NB4 (cell line): ENCODE results near the gene GNA12.
"Not testable (repeated sequence)": the region's sequence is repeated elsewhere in the genome, so short reads cannot be mapped to it uniquely, and the experiment has no call there.

Source experiments
- DNase-seq: peaks from one replicate; pipeline ENCODE4 v3.0.0; 2010; ENCODE audit warnings: low read depth
- H3K4me3 ChIP-seq: one replicate; pipeline ENCODE4 v1.5.1; 2011; ENCODE audit warnings: mild to moderate bottlenecking, low read depth, low read length, moderate library complexity
- MYC ChIP-seq: IDR thresholded peaks from 2 replicates; pipeline ENCODE4 v1.6.1; 2011; ENCODE audit warnings: low read depth, low read length
- POLR2A ChIP-seq: IDR thresholded peaks from 2 replicates; pipeline ENCODE4 v1.6.1; 2011; ENCODE audit warnings: mild to moderate bottlenecking; ENCODE audit not compliant: insufficient read length; ENCODE audit errors: extremely low read depth
- TF ChIP-seq, protein P1 (sequence below): IDR thresholded peaks from 2 replicates; pipeline ENCODE4 v1.6.1; 2011; ENCODE audit warnings: low read depth, low read length
- TF ChIP-seq, protein P2 (sequence below): IDR thresholded peaks from one replicate; pipeline ENCODE4 v1.5.1; 2012; ENCODE audit warnings: low read depth, low read length

The GNA12 gene

DNA sequence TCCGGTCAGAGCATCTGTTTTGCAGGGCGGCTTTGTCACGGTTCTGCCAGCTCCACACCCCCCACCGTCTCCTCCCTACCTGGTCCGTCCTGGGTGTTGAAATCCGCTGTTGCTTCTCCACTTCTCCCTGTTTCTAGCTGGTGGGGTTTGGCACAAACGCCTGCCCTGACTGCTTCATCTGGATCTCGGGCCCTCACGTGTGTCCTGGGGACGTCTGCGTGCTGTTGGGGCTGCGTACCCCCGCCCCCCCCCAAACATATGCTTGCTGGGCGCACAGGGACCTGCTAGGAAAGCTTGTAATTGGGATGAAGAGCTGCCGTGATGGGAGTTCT is 144.9 kb downstream of the GNA12 start:
- peak overlapping the region; percentile 23 for H3K4me3 ChIP-seq
- TF ChIP-seq, protein P1, sequence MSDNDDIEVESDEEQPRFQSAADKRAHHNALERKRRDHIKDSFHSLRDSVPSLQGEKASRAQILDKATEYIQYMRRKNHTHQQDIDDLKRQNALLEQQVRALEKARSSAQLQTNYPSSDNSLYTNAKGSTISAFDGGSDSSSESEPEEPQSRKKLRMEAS: no peak
- peak; percentile 17; the same call in 1 of the 2 replicates for TF ChIP-seq MYC
- TF ChIP-seq POLR2A: no peak
- TF ChIP-seq, protein P2, sequence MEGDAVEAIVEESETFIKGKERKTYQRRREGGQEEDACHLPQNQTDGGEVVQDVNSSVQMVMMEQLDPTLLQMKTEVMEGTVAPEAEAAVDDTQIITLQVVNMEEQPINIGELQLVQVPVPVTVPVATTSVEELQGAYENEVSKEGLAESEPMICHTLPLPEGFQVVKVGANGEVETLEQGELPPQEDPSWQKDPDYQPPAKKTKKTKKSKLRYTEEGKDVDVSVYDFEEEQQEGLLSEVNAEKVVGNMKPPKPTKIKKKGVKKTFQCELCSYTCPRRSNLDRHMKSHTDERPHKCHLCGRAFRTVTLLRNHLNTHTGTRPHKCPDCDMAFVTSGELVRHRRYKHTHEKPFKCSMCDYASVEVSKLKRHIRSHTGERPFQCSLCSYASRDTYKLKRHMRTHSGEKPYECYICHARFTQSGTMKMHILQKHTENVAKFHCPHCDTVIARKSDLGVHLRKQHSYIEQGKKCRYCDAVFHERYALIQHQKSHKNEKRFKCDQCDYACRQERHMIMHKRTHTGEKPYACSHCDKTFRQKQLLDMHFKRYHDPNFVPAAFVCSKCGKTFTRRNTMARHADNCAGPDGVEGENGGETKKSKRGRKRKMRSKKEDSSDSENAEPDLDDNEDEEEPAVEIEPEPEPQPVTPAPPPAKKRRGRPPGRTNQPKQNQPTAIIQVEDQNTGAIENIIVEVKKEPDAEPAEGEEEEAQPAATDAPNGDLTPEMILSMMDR: no peak
- DNase-seq: no peak

DNA sequence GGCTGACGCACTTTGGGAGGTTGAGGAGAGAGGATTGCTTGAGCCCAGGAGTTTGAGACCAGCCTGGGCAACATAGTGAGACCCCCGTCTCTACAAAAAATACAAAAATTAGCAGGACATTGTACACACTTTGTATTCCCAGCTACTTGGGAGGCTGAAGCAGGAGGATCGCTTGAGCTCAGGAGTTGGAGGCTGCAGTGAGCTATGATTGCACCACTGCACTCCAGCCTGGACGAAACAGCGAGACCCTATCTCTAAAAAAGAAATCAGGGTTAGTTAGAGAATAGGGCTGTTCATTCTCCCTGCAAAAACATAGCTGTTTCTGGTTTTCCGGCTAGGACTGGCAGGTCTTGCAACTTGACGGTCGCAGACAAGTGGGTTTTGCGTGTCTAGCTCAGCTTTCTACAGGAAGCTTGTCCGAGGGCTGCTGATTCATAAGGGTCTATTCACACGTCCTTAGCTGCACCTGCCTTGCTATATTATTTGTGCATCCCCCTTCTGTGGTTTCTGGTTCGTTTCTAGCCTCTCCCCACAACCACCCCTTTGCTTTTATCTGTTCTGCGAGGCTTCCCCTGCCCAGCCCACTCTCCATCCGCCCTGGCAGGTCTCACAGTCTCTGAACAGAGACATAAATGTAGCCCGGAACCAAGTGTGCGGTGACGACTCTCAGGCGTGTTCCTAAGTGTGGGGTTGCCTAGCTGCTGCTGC is 145.4 kb downstream of the GNA12 start:
- TF ChIP-seq, protein P1: peak; percentile 70
- TF ChIP-seq MYC: no peak; the same call in 1 of the 2 replicates
- no peak for TF ChIP-seq POLR2A
- H3K4me3 ChIP-seq: no peak overlapping the region
- peak; percentile 98 for DNase-seq

DNA sequence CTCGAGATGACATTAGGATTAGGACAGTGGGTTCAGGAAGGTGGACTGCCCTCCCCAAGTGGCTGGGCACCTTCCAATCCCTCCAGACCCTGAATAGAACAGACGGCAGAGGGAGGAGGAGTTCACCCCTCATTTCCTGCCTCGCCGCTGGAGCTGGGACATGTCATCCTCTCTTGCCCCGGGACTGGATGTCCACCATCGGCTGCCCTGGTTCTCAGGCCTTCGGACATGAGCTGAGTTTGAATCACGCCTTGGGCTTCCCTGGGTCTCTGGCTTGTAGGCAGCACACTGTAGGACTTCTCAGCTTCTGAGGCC is 150.0 kb downstream of the GNA12 start:
- DNase-seq, H3K4me3 ChIP-seq: not testable (repeated sequence)

DNA sequence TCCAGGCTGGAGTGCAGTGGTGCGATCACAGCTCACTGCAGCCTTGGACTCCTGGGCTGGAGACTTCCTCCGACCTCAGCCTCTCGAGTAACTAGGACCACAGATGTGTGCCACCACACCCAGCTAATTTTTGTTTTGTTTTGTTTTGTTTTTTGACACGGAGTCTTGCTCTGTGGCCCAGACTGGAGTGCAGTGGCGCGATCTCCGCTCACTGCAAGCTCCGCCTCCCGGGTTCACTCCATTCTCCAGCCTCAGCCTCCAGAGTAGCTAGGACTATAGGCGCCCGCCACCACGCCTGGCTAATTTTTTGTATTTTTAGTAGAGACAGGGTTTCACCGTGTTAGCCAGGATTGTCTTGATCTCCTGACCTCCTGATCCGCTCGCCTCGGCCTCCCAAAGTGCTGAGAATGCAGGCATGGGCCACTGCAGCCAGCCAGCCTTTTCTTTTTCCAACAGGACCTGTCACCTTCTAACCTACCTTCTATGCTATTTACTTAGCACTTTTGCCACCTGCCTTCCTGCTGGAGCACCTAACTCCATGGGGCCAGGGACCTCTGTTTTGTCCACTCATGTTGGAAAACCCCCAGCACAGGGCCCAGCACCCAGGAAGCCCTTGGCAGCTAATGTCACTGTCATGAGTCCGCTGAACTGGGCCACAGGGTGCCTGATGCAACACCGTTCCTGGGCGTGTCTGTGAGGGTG is 150.5 kb downstream of the GNA12 start:
- not testable (repeated sequence) for H3K4me3 ChIP-seq, DNase-seq

DNA sequence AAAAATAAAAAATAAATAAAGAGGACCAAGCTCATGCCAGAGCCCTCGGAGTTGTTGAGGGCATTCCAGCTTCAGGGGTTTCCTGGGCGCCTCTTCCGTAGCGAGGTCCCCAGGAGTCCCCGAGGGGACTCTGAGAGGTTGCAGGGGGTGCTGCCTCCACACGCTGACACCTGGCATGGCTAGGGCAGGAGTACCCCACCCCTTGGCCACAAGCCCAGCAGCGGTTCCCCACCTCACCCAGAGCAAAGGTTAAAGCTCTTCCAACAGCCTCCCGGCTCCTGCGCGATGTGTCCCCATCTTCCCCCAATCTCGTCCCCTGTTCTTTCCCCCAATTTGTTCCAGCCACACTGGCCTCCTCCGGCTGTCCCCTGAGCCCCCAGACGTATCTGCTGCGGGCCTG is 151.6 kb downstream of the GNA12 start:
- H3K4me3 ChIP-seq: no peak overlapping the region
- no peak for DNase-seq
- TF ChIP-seq, protein P1: no peak
- no peak for TF ChIP-seq POLR2A
- no peak for TF ChIP-seq MYC
- TF ChIP-seq, protein P2: no peak

DNA sequence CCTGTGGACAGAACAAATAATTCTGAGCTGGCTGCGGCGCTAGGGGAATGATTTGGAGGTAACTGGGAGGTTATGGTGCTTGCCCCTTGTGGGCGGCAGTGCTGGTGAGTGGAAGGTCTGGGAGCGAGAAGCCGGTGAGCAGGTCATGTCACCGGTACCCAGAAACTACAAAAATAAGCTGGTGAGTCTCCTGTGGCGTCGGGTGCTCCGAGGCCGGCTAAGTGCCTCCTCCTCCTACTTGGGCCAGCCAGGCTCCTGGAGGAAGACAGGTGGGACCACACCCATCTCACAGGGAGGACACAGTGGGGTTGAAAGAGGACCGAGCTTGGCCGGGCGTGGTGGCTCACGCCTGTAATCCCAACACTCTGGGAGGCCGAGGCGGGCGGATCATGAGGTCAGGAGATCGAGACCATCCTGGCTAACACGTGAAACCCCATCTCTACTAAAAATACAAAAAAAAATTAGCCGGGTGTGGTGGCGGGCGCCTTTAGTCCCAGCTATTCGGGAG is 152.1 kb downstream of the GNA12 start:
- not testable (repeated sequence) for H3K4me3 ChIP-seq, DNase-seq

DNA sequence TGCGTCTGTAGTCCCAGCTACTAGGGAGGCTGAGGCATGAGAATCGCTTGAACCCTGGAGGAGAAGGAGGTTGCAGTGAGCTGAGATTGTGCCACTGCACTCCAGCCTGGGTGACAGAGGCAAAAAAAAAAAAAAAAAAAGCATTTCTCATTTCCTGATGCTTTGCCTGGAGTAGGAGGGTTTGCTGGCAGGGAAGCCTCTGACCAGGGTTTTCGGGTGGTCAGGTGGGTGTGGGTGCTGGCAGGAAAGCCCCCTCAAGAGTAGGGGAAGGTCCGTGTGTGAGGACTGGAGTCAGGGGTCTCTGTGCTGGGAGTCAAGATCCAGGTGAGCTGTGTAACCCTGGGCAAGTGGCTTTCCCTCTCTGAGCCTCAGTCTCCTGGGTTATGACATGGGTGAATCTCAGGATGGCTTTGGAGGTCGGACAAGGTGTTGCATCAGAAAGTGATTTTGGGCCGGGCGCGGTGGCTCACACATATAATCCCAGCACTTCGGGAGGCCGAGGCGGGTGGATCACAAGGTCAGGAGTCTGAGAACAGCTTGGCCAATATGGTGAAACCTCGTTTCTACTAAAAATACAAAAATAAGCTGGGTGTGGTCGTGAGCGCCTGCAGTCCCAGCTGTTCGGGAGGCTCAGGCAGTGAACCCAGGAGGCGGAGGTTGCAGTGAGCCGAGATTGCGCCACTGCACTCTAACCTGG is 152.9 kb downstream of the GNA12 start:
- no peak for DNase-seq
- H3K4me3 ChIP-seq: no peak overlapping the region

DNA sequence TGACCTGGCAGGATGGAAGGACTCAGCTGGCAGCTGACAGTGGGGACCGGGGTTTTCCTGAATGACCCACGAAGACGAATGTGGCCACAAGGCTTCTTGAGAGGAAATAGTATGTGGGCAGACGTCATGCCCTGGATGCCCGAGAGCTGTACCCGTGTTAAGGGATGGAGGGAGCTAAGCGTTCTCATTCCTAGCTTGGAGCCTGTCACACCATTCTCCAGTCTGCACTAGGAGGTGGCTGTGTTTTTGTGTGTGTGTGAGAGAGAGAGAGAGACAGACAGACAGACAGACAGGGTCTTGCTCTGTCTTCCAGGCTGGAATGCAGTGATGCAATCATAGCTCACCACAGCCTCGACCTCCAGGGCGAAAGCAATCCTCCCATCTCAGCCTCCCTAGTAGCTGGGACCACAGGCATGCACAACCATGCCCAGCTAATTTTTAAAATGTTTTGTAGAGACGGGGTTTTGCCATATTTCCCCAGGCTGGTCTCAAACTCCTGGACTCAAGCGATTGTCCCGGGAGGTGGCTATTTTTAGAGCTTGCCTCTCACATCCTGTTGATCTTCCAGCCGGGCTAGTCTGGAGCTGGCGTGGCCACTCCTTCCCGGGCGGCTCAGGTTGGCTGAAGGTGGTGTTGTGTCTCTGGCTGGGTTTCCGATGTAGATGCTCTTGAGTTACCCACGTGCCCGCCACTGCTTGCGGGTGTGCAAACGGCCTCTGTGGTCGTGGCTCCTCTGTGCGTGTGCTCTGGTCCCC is 154.0 kb downstream of the GNA12 start:
- peak; percentile 54 for DNase-seq
- TF ChIP-seq, protein P1: no peak
- TF ChIP-seq POLR2A: no peak
- TF ChIP-seq MYC: no peak
- TF ChIP-seq, protein P2: no peak
- no peak overlapping the region for H3K4me3 ChIP-seq

More for the DNA sequence above, 152.9 kb downstream of the GNA12 start:
- TF ChIP-seq MYC (no peak), POLR2A (no peak)
